Large intestine (tissue), 3 donors: ENCODE measurements around the gene PSMA8. TPM values are rescaled to one million over a fixed set of nuclear protein-coding genes. Genes with fewer than 3 reads are reported as not detected.
"Not testable (repeated sequence)": the region's sequence is repeated elsewhere in the genome, so short reads cannot be mapped to it uniquely, and the experiment has no call there.

ENCODE experiments used
- DNase-seq, 2 donors: peaks; one replicate each; pipeline versions ENCODE4 v3.0.0 to v3.0.0-alpha.2; 2013
- H3K27ac ChIP-seq: one replicate; pipeline ENCODE4 v1.5.1; 2013; ENCODE audit warnings: low read length
- H3K27me3 ChIP-seq: 2 replicates; pipeline ENCODE4 v1.6.1; 2013; ENCODE audit warnings: low read length; ENCODE audit not compliant: control insufficient read depth, insufficient read depth
- H3K36me3 ChIP-seq: 2 replicates; pipeline ENCODE4 v1.6.1; 2013; ENCODE audit warnings: low read length; ENCODE audit not compliant: control insufficient read depth, insufficient read depth
- H3K4me1 ChIP-seq: one replicate; pipeline ENCODE4 v1.6.1; 2013; ENCODE audit warnings: low read length; ENCODE audit not compliant: control insufficient read depth, insufficient read depth
- H3K4me3 ChIP-seq: one replicate; pipeline ENCODE4 v1.5.1; 2013; ENCODE audit warnings: low read length
- H3K9me3 ChIP-seq: one replicate; pipeline ENCODE4 v1.6.1; 2013; ENCODE audit warnings: mild to moderate bottlenecking, low read depth, low read length, moderate library complexity; ENCODE audit not compliant: control insufficient read depth
- WGBS: methylation state at CpG from one replicate; pipeline ENCODE4 v1.1.5; 2013; ENCODE audit warnings: low lambda C conversion rate; ENCODE audit not compliant: insufficient coverage; 5-methylcytosine and 5-hydroxymethylcytosine counted together
- polyA plus RNA-seq: library from polyadenylated mRNA; unstranded; fragments of 120-200 nt; gene quantifications from one replicate; pipeline ENCODE4 v1.2.1, GENCODE V29; 2013

The PSMA8 gene
- polyA plus RNA-seq, 1 donor, result 0.04 TPM

DNA sequence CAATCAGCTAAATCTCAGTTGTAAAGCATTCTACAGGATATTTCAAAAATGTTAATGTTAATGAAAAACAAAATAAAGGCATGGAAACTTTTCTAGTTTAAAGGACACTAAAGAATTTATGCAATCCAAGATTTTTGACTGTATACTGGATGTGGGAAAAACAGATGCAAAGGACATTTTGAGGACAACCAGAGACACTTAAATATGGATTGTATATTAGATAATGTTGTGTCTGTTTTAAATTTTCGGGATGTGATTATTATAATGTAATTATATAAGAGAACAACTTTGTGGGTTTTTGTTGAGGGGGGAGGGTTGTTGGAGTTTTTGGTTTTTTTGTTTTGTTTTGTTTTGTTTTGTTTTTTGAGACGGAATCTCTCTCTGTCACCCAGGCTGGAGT lies 30.9 kb downstream of the PSMA8 start:
- DNase-seq, result no peak
- Histone ChIP-seq H3K36me3 (no peaks in the 10 kb centered on the region), H3K27me3 (no peaks in the 10 kb centered on the region), H3K9me3 (no peaks in the 10 kb centered on the region), H3K27ac (no peak overlapping the region), H3K4me3 (no peak overlapping the region), H3K4me1 (no peaks in the 10 kb centered on the region)
- whole genome bisulfite sequencing, result 83% methylated on average over 1 of the region's 2 CpGs

DNA sequence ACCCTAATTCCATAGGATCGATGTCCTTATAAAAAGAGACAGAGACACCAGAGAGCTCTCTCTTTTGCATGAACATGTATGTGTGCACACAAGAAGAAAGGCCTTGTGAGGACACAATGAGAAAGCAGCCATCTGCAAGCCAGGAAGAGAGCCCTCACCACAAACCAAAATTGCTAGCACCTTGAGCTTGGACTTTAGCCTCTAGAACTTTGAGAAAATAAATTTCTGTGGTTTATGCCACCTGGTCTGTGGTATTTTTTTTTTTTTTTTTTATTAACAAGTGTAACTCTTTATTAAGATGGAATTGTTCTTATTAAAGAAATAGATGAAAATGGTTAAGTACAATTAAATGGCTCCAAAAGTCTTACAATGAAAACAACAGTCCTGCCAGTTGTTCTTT lies 33.9 kb downstream of the PSMA8 start:
- not testable (repeated sequence) for H3K9me3 ChIP-seq, H3K4me3 ChIP-seq, H3K36me3 ChIP-seq, H3K27me3 ChIP-seq, H3K27ac ChIP-seq, H3K4me1 ChIP-seq, DNase-seq
- WGBS, result no CpG with 5 or more reads among the region's 1 CpG

GRCh38 chr18:26175481-26175880 lies 41.8 kb downstream of the PSMA8 start:
- H3K4me3 ChIP-seq, result no peak overlapping the region
- no peak for DNase-seq
- H3K27ac ChIP-seq, result no peak overlapping the region
- H3K9me3 ChIP-seq, result no peaks in the 10 kb centered on the region
- no peaks in the 10 kb centered on the region for H3K36me3 ChIP-seq
- no peaks in the 10 kb centered on the region for H3K4me1 ChIP-seq
- H3K27me3 ChIP-seq, result no peaks in the 10 kb centered on the region
- WGBS, result no CpG with 5 or more reads among the region's 2 CpGs

DNA sequence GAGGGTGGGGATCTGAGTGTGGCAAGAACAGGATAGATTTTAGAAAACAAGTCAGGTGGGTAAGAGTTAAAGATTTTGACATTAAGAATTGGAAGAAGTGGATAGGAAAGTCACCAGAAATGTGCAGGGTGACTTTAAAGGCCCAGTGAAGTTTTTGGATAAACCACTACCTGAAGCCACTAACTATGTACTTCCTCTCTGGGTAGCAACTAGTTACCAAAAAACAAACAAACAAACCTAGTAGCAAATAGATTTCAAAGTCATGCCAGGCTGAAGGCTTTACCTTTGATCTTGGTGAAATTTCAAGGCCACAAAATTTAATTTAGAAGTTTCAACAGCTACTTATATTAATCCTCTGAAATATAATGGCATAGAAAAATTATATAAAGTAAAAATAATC lies 42.5 kb downstream of the PSMA8 start:
- Histone ChIP-seq H3K9me3 (no peaks in the 10 kb centered on the region), H3K27ac (no peak overlapping the region), H3K4me3 (no peak overlapping the region), H3K36me3 (no peaks in the 10 kb centered on the region), H3K27me3 (no peaks in the 10 kb centered on the region), H3K4me1 (no peaks in the 10 kb centered on the region)
- DNase-seq, result no peak

- Histone ChIP-seq H3K9me3 (no peaks in the 10 kb centered on the region), H3K27me3 (no peaks in the 10 kb centered on the region), H3K27ac (no peak overlapping the region), H3K36me3 (no peaks in the 10 kb centered on the region), H3K4me1 (no peaks in the 10 kb centered on the region), H3K4me3 (no peak overlapping the region)
- WGBS, result 83% methylated on average over 1 of the region's 7 CpGs
- no peak for DNase-seq
These were observed 47.7 kb downstream of the PSMA8 start for GRCh38 chr18:26181343-26181826.

- Histone ChIP-seq H3K27me3 (no peaks in the 10 kb centered on the region), H3K4me1 (no peaks in the 10 kb centered on the region), H3K36me3 (no peaks in the 10 kb centered on the region), H3K4me3 (no peak overlapping the region), H3K9me3 (no peaks in the 10 kb centered on the region), H3K27ac (no peak overlapping the region)
- no peak for DNase-seq
These were observed 49.9 kb downstream of the PSMA8 start for GRCh38 chr18:26183395-26184112.

DNA sequence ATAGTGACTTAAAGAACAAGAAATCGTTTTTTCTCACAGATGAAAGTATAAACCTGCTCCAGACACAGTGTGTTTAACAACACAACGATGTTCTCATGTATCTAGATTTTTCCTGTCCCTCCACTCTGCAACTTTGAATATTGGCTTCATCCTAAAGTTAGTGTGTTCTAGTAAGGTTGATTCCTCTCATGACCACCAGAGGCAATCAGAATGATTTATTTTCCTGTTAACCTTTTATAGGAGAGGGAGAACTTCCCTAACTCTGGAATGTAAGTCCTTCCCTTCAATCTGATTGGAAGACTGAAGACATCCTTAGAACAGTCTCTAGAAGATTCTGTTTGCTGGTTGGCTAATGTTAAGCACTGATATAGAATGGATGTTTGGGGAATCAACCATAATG lies 51.6 kb downstream of the PSMA8 start:
- H3K27me3 ChIP-seq, result no peaks in the 10 kb centered on the region
- no peak overlapping the region for H3K4me3 ChIP-seq
- no peaks in the 10 kb centered on the region for H3K4me1 ChIP-seq
- H3K9me3 ChIP-seq, result no peaks in the 10 kb centered on the region
- no peaks in the 10 kb centered on the region for H3K36me3 ChIP-seq
- no peak overlapping the region for H3K27ac ChIP-seq
- no CpG with 5 or more reads among the region's 2 CpGs for WGBS
- DNase-seq, result no peak

DNA sequence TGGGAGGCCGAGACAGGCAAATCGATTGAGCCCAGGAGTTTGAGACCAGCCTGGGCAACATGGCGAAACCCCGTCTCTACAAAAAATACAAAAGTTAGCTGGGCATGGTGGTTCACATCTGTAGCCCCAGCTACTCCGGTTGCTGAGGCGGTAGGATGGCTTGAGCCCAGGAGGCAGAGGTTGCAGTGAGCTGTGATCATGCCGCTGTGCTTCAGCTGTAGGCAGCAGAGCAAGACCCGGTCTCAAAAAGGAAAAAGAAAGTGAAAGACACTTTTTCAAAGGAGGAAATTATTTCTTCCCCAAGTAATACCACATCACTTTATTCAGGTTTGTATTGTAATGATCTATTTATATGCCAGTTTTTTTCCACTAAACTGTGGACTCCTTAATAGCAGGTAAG lies 56.8 kb downstream of the PSMA8 start:
- H3K27ac ChIP-seq, result no peak overlapping the region
- DNase-seq, result no peak

GRCh38 chr18:26192233-26192632 lies 58.6 kb downstream of the PSMA8 start:
- H3K4me3 ChIP-seq, result no peak overlapping the region
- WGBS, result 93% methylated on average over 1 of the region's 1 CpG

More for the DNA sequence above, 56.8 kb downstream of the PSMA8 start:
- Histone ChIP-seq H3K4me3 (no peak overlapping the region), H3K27me3 (no peaks in the 10 kb centered on the region), H3K9me3 (no peaks in the 10 kb centered on the region), H3K36me3 (no peaks in the 10 kb centered on the region), H3K4me1 (no peaks in the 10 kb centered on the region)
- no CpG with 5 or more reads among the region's 8 CpGs for WGBS

DNA sequence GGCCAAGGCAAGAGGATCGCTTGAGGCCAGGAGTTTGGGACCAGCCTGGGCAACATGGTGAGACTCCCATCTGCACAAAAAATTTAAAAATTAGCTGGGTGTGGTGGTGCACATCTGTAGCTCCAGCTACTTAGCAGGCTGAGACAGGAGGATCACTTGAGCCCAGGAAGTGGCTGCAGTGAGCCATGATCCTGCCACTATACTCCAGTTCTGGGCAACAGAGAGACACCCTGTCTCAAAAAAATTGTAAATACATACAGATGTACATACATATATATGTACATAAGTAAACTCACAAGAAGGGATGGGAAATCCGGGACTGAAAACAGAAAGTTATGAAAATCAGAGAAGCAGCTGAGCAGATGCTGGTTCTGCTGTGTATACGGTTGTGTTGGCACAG lies 62.9 kb downstream of the PSMA8 start:
- no peaks in the 10 kb centered on the region for H3K9me3 ChIP-seq
- no peak overlapping the region for H3K27ac ChIP-seq
- H3K27me3 ChIP-seq, result no peaks in the 10 kb centered on the region
- WGBS, result no CpG with 5 or more reads among the region's 3 CpGs
- no peaks in the 10 kb centered on the region for H3K4me1 ChIP-seq
- H3K36me3 ChIP-seq, result no peaks in the 10 kb centered on the region
- H3K4me3 ChIP-seq, result no peak overlapping the region
- DNase-seq, result no peak

More at GRCh38 chr18:26192233-26192632, 58.6 kb downstream of the PSMA8 start:
- no peak overlapping the region for H3K27ac ChIP-seq
- no peaks in the 10 kb centered on the region for H3K36me3 ChIP-seq
- no peak for DNase-seq
- H3K27me3 ChIP-seq, result no peaks in the 10 kb centered on the region
- no peaks in the 10 kb centered on the region for H3K4me1 ChIP-seq
- no peaks in the 10 kb centered on the region for H3K9me3 ChIP-seq

GRCh38 chr18:26202001-26202400 lies 68.3 kb downstream of the PSMA8 start:
- not testable (repeated sequence) for H3K27me3 ChIP-seq, H3K4me3 ChIP-seq, DNase-seq, H3K27ac ChIP-seq, H3K4me1 ChIP-seq, H3K36me3 ChIP-seq, H3K9me3 ChIP-seq
- no CpG with 5 or more reads among the region's 9 CpGs for WGBS
